Inflammatory macrophage (primary cell): ENCODE data around the gene GBF1.
"Not testable (repeated sequence)": the region's sequence is repeated elsewhere in the genome, so short reads cannot be mapped to it uniquely, and the experiment has no call there.

Experiments
- DNase-seq, 2 donors: peaks; one replicate each; pipeline ENCODE4 v3.0.0-alpha.2; 2020 to 2022

GBF1 gene

GRCh38 chr10:102306006-102306405, 60.7 kb downstream of the GBF1 start:
- no peak for DNase-seq

- no peak for DNase-seq
Observed at GRCh38 chr10:102306710-102307109, 61.4 kb downstream of the GBF1 start.

GRCh38 chr10:102308318-102308717, 63.0 kb downstream of the GBF1 start:
- not testable (repeated sequence) for DNase-seq

- DNase-seq, result no peak
Observed at GRCh38 chr10:102309236-102309635, 63.9 kb downstream of the GBF1 start.

GRCh38 chr10:102309916-102310315, 64.6 kb downstream of the GBF1 start:
- DNase-seq, result no peak

GRCh38 chr10:102310361-102311024, 65.2 kb downstream of the GBF1 start:
- DNase-seq, result no peak

GRCh38 chr10:102311025-102311420, 65.7 kb downstream of the GBF1 start:
- DNase-seq, result no peak

GRCh38 chr10:102312683-102313082, 67.4 kb downstream of the GBF1 start:
- DNase-seq, result no peak

GRCh38 chr10:102313221-102313896, 68.0 kb downstream of the GBF1 start:
- no peak for DNase-seq

GRCh38 chr10:102314801-102315200, 69.5 kb downstream of the GBF1 start:
- no peak for DNase-seq

- DNase-seq, result no peak
Observed at GRCh38 chr10:102316421-102316820, 71.1 kb downstream of the GBF1 start.

- DNase-seq, result no peak
Observed at GRCh38 chr10:102322914-102323313, 77.6 kb downstream of the GBF1 start.

- no peak for DNase-seq
Observed at GRCh38 chr10:102324061-102324460, 78.7 kb downstream of the GBF1 start.

GRCh38 chr10:102326031-102326430, 80.7 kb downstream of the GBF1 start:
- no peak for DNase-seq

- DNase-seq, result no peak
Observed at GRCh38 chr10:102327002-102327401, 81.7 kb downstream of the GBF1 start.

- DNase-seq, result no peak
Observed at GRCh38 chr10:102327641-102328040, 82.3 kb downstream of the GBF1 start.

- DNase-seq, result no peak
Observed at GRCh38 chr10:102332772-102333171, 87.4 kb downstream of the GBF1 start.

GRCh38 chr10:102334101-102334500, 88.8 kb downstream of the GBF1 start:
- DNase-seq, result no peak

GRCh38 chr10:102335184-102335583, 89.9 kb downstream of the GBF1 start:
- no peak for DNase-seq

- DNase-seq, result no peak
Observed at GRCh38 chr10:102341038-102341688, 95.8 kb downstream of the GBF1 start.

GRCh38 chr10:102342458-102342857, 97.1 kb downstream of the GBF1 start:
- no peak for DNase-seq

GRCh38 chr10:102342958-102343357, 97.6 kb downstream of the GBF1 start:
- no peak for DNase-seq

- DNase-seq, result no peak
Observed at GRCh38 chr10:102344067-102344466, 98.7 kb downstream of the GBF1 start.

- DNase-seq, result no peak
Observed at GRCh38 chr10:102347236-102347828, 102.0 kb downstream of the GBF1 start.
